Measurements from ENCODE around the gene SMURF2.
"Not testable (repeated sequence)": the region's sequence is repeated elsewhere in the genome, so short reads cannot be mapped to it uniquely, and the experiment has no call there.

SMURF2 gene

GRCh38 chr17:64664299-64664981, 2.3 kb upstream of the SMURF2 start:
- not testable (repeated sequence) for DNase-seq

- not testable (repeated sequence) for DNase-seq
These were observed 1.7 kb upstream of the SMURF2 start for GRCh38 chr17:64663836-64664235.

- DNase-seq: no peak
These were observed 764 bp upstream of the SMURF2 start for GRCh38 chr17:64662774-64663367.

GRCh38 chr17:64661726-64661975, 456 bp downstream of the SMURF2 start:
- DNase-seq: peak; percentile 77

- peak; percentile 72 for DNase-seq
These were observed 955 bp downstream of the SMURF2 start for GRCh38 chr17:64660978-64661725.

- not testable (repeated sequence) for DNase-seq
These were observed 1.7 kb downstream of the SMURF2 start for GRCh38 chr17:64660195-64660977.

GRCh38 chr17:64658931-64659330, 3.2 kb downstream of the SMURF2 start:
- DNase-seq: no peak

- DNase-seq: no peak
These were observed 4.4 kb downstream of the SMURF2 start for GRCh38 chr17:64657610-64658125.

- DNase-seq: no peak
These were observed 6.4 kb downstream of the SMURF2 start for GRCh38 chr17:64655704-64656103.

- no peak for DNase-seq
These were observed 8.1 kb downstream of the SMURF2 start for GRCh38 chr17:64653985-64654355.

GRCh38 chr17:64653325-64653984, 8.7 kb downstream of the SMURF2 start:
- DNase-seq: no peak

- no peak for DNase-seq
These were observed 10.2 kb downstream of the SMURF2 start for GRCh38 chr17:64651889-64652288.

GRCh38 chr17:64648234-64648633, 13.9 kb downstream of the SMURF2 start:
- no peak for DNase-seq

GRCh38 chr17:64647817-64648216, 14.3 kb downstream of the SMURF2 start:
- no peak for DNase-seq

- DNase-seq: no peak
These were observed 22.6 kb downstream of the SMURF2 start for GRCh38 chr17:64639516-64639915.

GRCh38 chr17:64638552-64639203, 23.4 kb downstream of the SMURF2 start:
- DNase-seq: no peak

- no peak for DNase-seq
These were observed 26.3 kb downstream of the SMURF2 start for GRCh38 chr17:64635647-64636305.

- no peak for DNase-seq
These were observed 27.9 kb downstream of the SMURF2 start for GRCh38 chr17:64634218-64634617.

- no peak for DNase-seq
These were observed 29.5 kb downstream of the SMURF2 start for GRCh38 chr17:64632606-64633005.

- DNase-seq: no peak
These were observed 29.9 kb downstream of the SMURF2 start for GRCh38 chr17:64632194-64632593.

Data from activated CD8-positive, alpha-beta memory T cell treated with anti-CD3 and anti-CD28 coated beads, Interleukin-2, amount 50 U/mL, for 48 hours (primary cell).